ENCODE results near the gene CFAP58. TPM values are rescaled to one million over a fixed set of nuclear protein-coding genes. Genes with fewer than 3 reads are reported as not detected.

CFAP58 gene
- total RNA-seq, 4 donors from 2014 or later: 0.13 to 0.36 (median 0.27) TPM; not detected in 1

DNA sequence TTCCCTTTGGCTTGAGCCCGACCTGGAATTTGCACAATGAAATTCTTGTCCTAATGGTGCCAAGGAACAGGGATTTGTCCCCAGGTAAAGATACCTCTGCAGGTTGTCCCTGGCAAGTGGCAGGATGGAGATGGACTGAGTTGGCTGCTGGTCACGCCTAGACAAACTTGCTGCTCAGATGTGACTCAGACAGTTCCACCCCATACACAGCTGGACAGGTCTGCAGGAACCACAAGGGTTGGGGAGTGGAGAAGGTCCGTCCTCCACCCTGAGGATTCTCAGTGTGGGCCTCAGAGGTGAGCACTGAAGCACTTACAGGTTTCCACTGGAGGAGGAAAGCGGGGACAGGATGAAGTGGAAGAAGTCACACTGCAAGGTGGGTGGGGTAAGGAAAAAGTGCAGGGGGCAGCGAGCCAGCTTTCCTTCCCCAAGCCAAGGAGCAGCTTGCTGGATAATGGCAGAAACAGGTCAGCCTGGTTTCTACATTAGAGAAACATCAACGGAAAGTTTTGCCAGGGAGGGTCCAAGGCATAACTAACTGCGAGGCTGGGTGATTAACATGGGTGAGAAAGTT, 35.8 kb upstream of the CFAP58 start:
- H3K4me3 ChIP-seq: no peak overlapping the region
- no peak for ATAC-seq
- no peak for DNase-seq
- H3K27ac ChIP-seq: peak overlapping the region; percentile 16 to 37 (median 34)
- TF ChIP-seq, protein P1, sequence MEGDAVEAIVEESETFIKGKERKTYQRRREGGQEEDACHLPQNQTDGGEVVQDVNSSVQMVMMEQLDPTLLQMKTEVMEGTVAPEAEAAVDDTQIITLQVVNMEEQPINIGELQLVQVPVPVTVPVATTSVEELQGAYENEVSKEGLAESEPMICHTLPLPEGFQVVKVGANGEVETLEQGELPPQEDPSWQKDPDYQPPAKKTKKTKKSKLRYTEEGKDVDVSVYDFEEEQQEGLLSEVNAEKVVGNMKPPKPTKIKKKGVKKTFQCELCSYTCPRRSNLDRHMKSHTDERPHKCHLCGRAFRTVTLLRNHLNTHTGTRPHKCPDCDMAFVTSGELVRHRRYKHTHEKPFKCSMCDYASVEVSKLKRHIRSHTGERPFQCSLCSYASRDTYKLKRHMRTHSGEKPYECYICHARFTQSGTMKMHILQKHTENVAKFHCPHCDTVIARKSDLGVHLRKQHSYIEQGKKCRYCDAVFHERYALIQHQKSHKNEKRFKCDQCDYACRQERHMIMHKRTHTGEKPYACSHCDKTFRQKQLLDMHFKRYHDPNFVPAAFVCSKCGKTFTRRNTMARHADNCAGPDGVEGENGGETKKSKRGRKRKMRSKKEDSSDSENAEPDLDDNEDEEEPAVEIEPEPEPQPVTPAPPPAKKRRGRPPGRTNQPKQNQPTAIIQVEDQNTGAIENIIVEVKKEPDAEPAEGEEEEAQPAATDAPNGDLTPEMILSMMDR (IDR thresholded peaks at IDR 0.05 in 4 of 5, conservative IDR thresholded peaks at IDR 0.05 in 1 of 5): no peak
- no peak for TF ChIP-seq POLR2A (IDR thresholded peaks at IDR 0.05)
- in situ Hi-C loops (cut with MboI; ENCODE audit: low sequenced_read_pairs in 4 of 4) (no loop called here), intact Hi-C loops (cut with DNase I; ENCODE audit: low total_unique reads) (no loop called here)
- H3K27me3 ChIP-seq: no peaks in the 10 kb centered on the region
- no peaks in the 10 kb centered on the region for H3K9me3 ChIP-seq
- peaks cover 46 to 57% of the 10 kb centered on the region in 2 donors for H3K4me1 ChIP-seq
- H3K36me3 ChIP-seq: peaks cover 0 to 20% of the 10 kb centered on the region in 2 donors

DNA sequence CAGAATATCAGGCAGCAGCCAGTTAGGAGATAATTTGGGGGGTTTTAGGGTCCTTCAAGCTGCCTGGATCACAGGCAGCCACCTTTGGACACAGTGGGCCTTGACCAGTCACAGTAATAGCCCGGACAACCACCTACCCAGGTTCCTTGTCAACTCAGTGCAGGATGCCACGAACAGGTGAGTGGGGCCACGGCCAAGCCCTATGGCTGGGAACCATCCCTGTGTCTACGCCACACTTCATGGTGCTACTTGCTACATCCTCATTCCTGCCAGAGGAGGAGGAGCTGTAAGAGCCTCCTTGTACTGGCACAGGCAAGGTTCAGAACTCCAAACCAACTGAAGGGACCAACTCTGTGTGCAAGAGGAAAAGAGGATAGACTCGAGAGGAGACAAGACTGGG, 35.3 kb upstream of the CFAP58 start:
- peak overlapping the region in 3 of 4 donors; percentile 35 to 45 (median 37) for H3K27ac ChIP-seq

DNA sequence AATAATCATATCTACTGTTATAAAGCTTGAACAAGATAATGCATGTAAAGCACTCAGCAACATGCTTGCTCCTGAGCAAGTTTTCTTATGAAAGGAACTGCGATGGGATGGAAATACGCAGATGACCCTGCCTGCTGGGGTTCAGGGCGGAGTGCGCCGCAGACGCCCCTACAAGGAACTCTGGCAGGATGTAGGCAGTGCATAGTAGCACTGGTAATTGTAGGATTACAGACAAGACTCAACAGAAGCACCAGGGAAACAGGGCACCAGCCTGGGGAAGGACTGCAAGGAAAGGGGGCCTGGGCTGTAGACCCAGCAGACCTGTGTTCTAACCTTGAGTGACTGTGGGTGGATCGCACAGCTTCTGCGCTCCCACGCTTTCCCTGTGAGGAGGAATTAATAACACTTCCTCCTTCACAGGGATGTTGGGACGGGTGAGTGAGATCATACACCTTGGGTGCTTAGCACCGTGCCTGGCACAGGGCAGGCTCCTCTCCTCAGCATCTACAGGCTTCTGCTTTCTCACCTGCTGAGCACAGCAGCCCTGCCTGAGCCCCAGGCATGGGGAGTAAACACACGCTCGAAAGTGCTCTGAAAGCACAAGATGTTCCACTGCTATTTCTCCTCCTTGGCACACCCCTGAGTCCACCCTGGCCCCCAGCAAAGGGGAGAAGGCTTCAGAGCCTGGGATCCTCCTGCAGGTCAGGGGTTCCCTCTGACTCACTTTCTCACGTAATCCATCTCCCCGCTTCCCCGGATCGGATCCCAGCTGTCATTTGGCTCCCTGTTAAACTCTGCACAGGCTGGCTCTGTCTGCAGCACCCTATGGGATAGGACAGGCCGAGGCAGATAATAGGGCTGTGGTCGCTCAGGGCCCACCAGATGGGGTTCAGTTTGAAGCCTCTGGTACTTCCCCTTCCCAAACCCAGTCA, 34.6 kb upstream of the CFAP58 start:
- no peaks in the 10 kb centered on the region for H3K27me3 ChIP-seq
- peaks cover 57 to 68% of the 10 kb centered on the region in 2 donors for H3K4me1 ChIP-seq
- H3K27ac ChIP-seq: peak overlapping the region; percentile 35 to 55 (median 41)
- in situ Hi-C loops (cut with MboI; ENCODE audit: low sequenced_read_pairs in 4 of 4): no loop called here
- DNase-seq: peak in 1 of 2 donors; percentile 35
- ATAC-seq: peak; percentile 28 to 64
- H3K4me3 ChIP-seq: no peak overlapping the region
- no peaks in the 10 kb centered on the region for H3K9me3 ChIP-seq
- TF ChIP-seq POLR2A (IDR thresholded peaks at IDR 0.05): no peak
- TF ChIP-seq, protein P1 (IDR thresholded peaks at IDR 0.05 in 4 of 5, conservative IDR thresholded peaks at IDR 0.05 in 1 of 5): no peak
- H3K36me3 ChIP-seq: peaks cover 0 to 16% of the 10 kb centered on the region in 2 donors
- intact Hi-C loops (cut with DNase I; ENCODE audit: low total_unique reads): no loop called here

More for the DNA sequence above, 35.3 kb upstream of the CFAP58 start:
- DNase-seq (no peak), ATAC-seq (no peak)
- no peaks in the 10 kb centered on the region for H3K27me3 ChIP-seq
- intact Hi-C loops (cut with DNase I; ENCODE audit: low total_unique reads) (no loop called here), in situ Hi-C loops (cut with MboI; ENCODE audit: low sequenced_read_pairs in 4 of 4) (no loop called here)
- no peaks in the 10 kb centered on the region for H3K9me3 ChIP-seq
- H3K4me3 ChIP-seq: no peak overlapping the region
- H3K4me1 ChIP-seq: peaks cover 50 to 60% of the 10 kb centered on the region in 2 donors
- peaks cover 0 to 20% of the 10 kb centered on the region in 2 donors for H3K36me3 ChIP-seq
- no peak for TF ChIP-seq POLR2A (IDR thresholded peaks at IDR 0.05)
- TF ChIP-seq, protein P1 (IDR thresholded peaks at IDR 0.05 in 4 of 5, conservative IDR thresholded peaks at IDR 0.05 in 1 of 5): no peak

DNA sequence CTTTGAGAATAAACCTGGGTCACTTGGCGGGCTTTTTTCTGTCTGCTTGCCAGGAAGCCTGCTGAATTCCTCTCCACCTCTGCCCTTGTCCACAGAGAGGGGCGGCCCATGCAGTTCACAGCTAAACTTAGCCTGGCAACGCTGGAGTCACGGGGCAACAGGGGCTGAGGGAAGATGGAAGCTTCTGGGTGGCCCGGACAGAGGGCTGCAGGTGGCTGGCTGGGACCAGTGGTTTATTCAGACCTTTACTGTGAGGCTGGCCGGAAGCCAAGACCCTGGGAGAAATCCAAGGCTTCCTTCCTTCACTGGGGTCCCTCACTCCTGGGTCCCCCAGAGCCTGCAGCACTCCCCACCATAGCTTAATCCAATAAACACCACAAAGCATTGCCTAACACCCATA, 32.4 kb upstream of the CFAP58 start:
- ATAC-seq (no peak), DNase-seq (no peak)
- Histone ChIP-seq H3K27ac (peak overlapping the region in 3 of 4 donors; percentile 5 to 61 (median 61)), H3K4me3 (no peak overlapping the region), H3K9me3 (no peaks in the 10 kb centered on the region), H3K4me1 (peaks cover 71 to 77% of the 10 kb centered on the region in 2 donors), H3K36me3 (no peaks in the 10 kb centered on the region), H3K27me3 (no peaks in the 10 kb centered on the region)
- intact Hi-C loops (cut with DNase I; ENCODE audit: low total_unique reads) (no loop called here), in situ Hi-C loops (cut with MboI; ENCODE audit: low sequenced_read_pairs in 4 of 4) (no loop called here)
- no peak for TF ChIP-seq POLR2A (IDR thresholded peaks at IDR 0.05)
- TF ChIP-seq, protein P1 (IDR thresholded peaks at IDR 0.05 in 4 of 5, conservative IDR thresholded peaks at IDR 0.05 in 1 of 5): no peak
